Suppressor macrophage (primary cell): Measurements from ENCODE around the gene SMAD7.

Source experiments
- DNase-seq, 4 experiments: peaks; one replicate each; pipeline ENCODE4 v3.0.0-alpha.2; 2020 to 2022

SMAD7 gene

GRCh38 chr18:48893608-48894600 is 56.9 kb downstream of the SMAD7 start:
- no peak for DNase-seq

DNA sequence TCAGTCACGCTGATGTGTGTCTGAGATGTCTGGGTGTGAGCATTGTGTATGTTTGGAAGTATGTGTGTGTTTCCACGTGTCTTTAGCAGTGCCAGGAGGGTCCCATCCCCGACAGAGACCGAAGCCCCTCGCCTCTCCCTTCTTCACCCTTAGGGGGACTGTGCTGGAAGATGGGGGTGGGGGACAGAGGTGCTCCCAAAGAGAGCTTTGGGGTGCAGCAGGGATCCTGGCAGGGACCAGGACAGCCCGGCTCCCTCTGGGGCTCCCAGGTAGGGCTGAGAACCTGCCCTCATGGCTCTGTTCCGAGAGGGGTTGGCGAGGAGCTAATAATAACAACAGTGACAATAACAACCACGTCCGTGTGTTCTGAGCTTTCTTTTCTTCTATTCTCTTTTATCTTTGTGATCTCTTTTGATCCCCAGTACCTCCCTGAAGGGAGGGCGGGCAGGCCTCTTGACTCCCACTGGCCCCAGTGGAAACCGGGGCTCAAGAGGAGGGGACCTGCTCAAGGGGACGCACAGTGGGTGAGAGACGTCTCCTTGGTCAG is 57.6 kb downstream of the SMAD7 start:
- DNase-seq, result no peak

- DNase-seq, result no peak
Observed at GRCh38 chr18:48892146-48892855, 58.5 kb downstream of the SMAD7 start.

- DNase-seq, result no peak
Observed at GRCh38 chr18:48891721-48892120, 59.0 kb downstream of the SMAD7 start.

DNA sequence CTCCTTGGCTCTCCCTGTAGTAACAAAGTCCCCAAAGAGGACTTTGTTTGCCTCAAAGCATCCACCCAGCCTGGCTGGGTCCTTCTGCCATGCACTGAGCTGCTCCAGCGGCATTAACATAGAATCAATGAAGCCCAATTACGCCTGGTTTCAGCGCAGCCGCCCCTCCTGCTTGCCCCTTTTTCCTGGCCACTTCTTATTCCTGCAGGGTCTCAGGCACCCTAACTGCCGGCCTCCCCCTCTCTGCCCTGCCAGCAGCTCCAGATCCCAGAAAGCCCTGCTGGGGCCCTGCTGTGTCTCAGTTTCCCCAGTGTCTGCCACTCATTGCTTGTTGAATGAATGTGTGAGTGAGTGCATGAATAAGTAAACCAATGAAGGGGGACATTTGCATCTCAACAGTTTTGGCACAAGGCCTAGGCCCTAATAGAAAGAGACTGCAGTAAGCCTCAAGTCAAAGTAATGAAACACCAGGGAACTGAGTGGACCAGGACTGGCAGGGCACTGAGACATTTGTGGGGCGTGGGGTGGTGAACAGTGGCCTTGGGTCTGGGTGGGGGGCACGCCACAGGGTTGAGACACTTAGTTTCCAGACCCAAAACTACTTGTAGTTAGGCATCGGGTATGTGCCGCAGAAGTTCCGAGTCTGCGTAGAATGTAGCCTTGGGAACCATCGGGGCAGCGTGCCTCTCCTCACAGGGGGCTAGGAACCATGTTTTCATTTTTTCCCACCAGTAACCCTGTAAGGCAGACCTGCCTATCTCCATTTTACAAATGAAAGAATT is 60.6 kb downstream of the SMAD7 start:
- no peak for DNase-seq

DNA sequence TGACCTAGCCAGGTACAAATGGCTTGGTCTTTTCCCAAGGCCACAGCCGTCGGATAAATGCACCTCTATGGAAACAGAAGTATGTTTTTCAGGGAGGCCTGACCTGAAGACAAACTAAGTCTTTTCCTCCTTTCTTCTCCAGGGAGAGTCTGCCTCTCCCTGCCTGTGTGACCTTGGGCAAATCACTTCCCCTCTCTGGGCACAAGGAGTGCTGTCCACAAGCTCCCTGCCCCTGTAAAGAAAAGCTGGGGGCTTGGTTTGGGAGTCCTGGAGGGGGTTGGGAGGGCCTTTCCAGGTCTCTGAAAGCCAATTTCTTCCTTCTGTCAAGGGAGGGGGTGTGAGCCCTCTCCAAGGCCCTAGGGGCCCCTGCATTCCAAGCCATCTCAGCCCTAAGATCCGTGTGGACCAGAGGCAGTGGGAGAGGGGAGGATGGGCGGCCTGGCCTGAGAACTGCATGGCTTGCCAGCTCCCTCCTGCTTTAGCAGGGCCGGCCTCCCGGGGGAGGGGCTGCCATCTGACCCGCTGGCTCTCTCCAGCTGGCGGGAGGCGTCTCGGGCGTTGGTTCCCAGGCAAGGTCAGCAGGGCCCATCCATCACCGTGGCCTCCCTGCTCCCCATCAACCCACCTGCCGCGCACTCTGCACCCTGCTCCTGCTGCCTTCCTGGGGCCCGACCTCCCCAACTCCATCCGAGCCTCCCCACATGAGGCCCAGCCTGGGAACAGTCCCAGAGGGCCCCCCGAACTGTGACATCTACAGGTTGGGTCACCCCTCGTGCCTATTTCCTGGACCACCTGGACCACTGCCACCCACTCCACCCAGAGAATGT is 61.4 kb downstream of the SMAD7 start:
- DNase-seq, result no peak

GRCh38 chr18:48888773-48889080 is 62.0 kb downstream of the SMAD7 start:
- no peak for DNase-seq

GRCh38 chr18:48887905-48888772 is 62.6 kb downstream of the SMAD7 start:
- DNase-seq, result peak in 2 of 4 experiments; percentile 29 to 40

DNA sequence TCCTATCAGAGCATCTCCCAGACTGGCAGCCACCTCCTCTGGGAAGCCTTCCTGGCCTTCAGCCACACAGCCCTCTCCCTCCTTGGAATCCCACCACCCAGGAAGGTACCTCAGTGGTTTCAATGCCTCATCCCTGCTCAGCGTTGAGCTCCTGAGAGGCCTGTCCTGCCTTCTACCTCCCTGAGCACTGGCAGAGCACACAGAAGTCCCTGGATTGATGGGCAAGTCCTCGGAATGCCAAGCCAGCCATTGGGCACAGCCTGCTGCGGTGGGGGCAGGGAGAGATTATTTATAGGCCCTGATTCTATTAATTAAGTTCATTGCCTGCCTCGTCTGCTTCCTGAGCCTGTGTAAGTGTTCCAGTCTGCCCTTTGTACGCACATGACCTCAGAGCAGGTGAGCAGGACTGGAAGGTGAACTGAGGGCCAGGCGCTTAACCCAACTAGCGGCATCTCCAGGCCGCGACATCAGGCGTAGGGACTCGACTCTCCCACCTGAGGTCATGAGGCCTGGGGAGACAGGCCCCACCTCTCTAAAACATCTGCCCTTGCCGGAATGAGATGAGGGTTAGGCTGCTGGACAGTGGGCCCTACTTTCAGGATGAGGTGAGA is 63.4 kb downstream of the SMAD7 start:
- DNase-seq, result no peak

- DNase-seq, result no peak
Observed at GRCh38 chr18:48886520-48887293, 64.1 kb downstream of the SMAD7 start.

- DNase-seq, result no peak
Observed at GRCh38 chr18:48885924-48886400, 64.8 kb downstream of the SMAD7 start.

GRCh38 chr18:48885266-48885923 is 65.4 kb downstream of the SMAD7 start:
- DNase-seq, result no peak

GRCh38 chr18:48884771-48885170 is 66.0 kb downstream of the SMAD7 start:
- DNase-seq, result no peak

DNA sequence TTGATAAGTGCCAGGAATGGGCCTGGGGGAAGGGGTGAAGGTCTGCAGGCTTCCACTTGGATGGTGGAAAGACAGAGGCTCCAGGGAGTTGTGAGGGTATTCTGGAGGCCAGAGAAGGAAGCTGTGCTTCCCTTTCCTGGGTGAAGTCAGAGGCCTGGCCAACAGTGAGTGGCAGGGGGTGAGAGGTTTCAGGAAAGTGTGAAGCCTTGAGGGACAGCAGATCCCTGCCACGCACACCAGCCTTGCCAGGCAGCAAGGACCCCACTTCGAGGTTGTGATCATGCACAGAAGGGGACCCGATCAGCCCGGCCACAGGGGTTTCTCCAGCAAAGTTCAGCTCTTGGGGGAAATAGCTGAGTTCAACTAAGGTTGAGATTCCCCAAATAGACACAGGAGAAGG is 66.5 kb downstream of the SMAD7 start:
- DNase-seq, result peak; percentile 46 to 71 (median 66)

DNA sequence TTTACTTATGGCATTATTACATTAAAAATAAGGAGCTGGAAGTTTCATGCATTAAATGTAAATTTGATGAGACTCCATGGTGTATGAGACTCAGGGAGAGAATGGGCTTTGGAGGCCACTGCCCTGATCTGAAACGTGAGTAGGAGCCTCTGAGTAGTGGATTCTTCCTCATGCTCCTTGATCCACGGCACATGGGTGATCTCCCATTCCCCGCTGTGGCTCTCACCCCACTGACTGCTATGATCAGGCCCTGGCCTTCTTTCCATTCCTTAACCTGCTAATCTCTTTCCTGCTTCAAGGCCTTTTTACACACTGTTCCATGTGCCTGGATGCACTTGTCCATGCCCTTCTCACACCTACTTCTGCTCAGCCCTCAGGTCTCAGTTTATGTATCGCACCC is 68.4 kb downstream of the SMAD7 start:
- no peak for DNase-seq

- no peak for DNase-seq
Observed at GRCh38 chr18:48880931-48881330, 69.8 kb downstream of the SMAD7 start.

DNA sequence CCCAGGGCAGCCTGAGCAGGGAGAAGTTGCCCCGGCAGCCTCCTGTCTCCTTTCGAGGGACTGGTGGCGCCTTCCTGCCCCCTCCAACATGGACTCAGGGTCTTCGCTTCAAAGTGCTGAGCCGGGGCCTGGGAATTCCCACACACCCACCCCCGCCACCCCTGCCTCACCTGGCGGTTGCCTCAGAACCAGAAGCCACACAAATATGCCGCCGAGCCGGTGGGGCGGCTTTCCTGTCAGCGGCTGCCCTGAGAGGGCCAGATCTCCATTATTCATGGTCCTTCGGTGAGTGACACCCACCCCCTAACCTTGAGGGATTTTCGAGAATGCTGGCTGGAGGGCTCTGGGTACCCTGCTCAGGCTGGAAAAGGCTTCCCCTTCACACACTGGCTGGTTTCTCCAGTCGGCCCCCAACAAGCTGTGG is 71.7 kb downstream of the SMAD7 start:
- no peak for DNase-seq

DNA sequence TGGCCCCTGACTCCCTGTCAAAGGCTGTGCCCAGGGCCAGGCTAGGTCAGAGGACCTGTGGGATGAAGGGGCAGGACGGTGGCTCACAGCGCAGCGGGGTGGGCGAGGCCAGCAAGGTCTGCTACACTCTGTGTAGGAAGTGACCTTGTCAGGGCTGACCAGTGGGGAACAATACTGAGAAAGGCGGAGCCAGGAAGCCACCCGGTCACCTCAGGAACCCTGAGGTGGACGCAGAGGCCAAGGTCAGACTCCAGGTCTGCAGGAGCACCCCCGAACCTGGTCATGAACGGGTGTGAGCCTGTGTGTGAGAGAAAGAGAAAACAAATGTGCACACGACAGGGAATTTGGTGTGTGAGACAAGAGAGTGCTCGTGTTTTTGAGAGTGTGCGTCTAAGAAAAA is 72.3 kb downstream of the SMAD7 start:
- peak in 1 of 4 experiments; percentile 43 for DNase-seq

DNA sequence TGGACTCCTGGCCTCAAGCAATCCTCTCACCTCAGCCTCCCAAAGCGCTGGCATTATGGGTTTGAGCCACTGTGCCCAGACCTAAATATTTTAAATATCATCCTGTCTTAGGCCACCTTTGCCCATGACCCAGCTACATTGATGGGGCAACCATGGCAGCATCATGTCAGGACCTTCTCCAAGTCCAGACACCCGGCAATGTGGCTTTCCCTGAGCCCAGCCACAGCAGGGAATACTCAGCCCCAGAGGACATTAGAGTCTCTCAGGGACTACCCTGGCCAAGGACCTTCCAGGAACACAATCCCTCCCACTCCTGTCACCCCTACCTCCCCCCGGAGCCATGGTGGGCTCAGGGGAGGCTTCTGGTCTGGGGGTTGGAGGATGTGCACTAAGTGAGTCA is 72.8 kb downstream of the SMAD7 start:
- DNase-seq, result no peak
